HepG2 (cell line): ENCODE results near the gene HDAC4. TPM values are rescaled to one million over a fixed set of nuclear protein-coding genes. Genes with fewer than 3 reads are reported as not detected.

Experiments used
- ATAC-seq: fragments of 200-7000 bp; cut with Tn5 transposase; 3 replicates; pipeline ENCODE4 v1.9.1; 2020; ENCODE audit warnings: mild to moderate bottlenecking, moderate library complexity
- BruUV-seq: library from RNA; stranded (reverse); fragments of 400-500 nt; replicated peaks from 2 replicates; lab custom pipeline; 2021; lab: Mats Ljungman, UMichigan
- CTCF ChIA-PET: fragments of 300-600 bp; formaldehyde crosslinking; extraction: SDS; loops from one replicate; lab custom pipeline; 2021; ENCODE audit warnings: low total read pairs, inconsistent platforms, low intra/inter-chr PET ratio; lab: Yijun Ruan, JAX
- POLR2A ChIA-PET: fragments of 350-600 bp; sonication (Branson Sonifier 250); formaldehyde crosslinking; loops from one replicate; lab custom pipeline; 2020; ENCODE audit warnings: antibody characterized with exemption, inconsistent platforms; lab: Yijun Ruan, JAX
- DNase-seq: peaks from one replicate; pipeline ENCODE4 v3.0.0-alpha.2; 2015; ENCODE audit warnings: low spot score
- FAIRE-seq: peaks from 3 replicates; lab custom pipeline; 2011; peaks lifted over from hg19 to GRCh38; lab: Jason Lieb, UNC
- H2AFZ ChIP-seq: one replicate; pipeline ENCODE4 v1.6.1; 2011; ENCODE audit warnings: low read length, inconsistent platforms
- H3K27ac ChIP-seq: fragments of 300-600 bp; 3 replicates; pipeline ENCODE4 v1.8.0; 2011; ENCODE audit warnings: mixed run types, mild to moderate bottlenecking, mixed read lengths, low read length, inconsistent platforms; ENCODE audit not compliant: insufficient read depth; ENCODE audit errors: extremely low read length
- H3K27me3 ChIP-seq, 2 experiments: fragments of 200-600 bp in 1 of 2; 2 replicates in 1 of 2; 3 replicates in 1 of 2; pipeline versions ENCODE4 v1.6.0 to v1.8.0; 2011; ENCODE audit warnings: low read length in 2 of 2, mild to moderate bottlenecking in 2 of 2, moderate library complexity in 2 of 2, inconsistent platforms in 1 of 2; ENCODE audit not compliant: insufficient read depth in 2 of 2, control insufficient read depth in 1 of 2
- H3K36me3 ChIP-seq, 2 experiments: fragments of 200-600 bp in 1 of 2; replicated peaks in 1 of 2; 2 replicates in 1 of 2; 3 replicates in 1 of 2; pipeline versions ENCODE4 v1.5.1 to v1.8.0; 2011; ENCODE audit warnings: low read length in 2 of 2, inconsistent platforms in 1 of 2; ENCODE audit not compliant: insufficient read depth in 2 of 2, control insufficient read depth in 1 of 2
- H3K4me1 ChIP-seq: 2 replicates; pipeline ENCODE4 v1.5.1; 2012; ENCODE audit warnings: low read length, inconsistent platforms; ENCODE audit not compliant: insufficient read depth
- H3K4me2 ChIP-seq: 2 replicates; pipeline ENCODE4 v1.6.0; 2011; ENCODE audit warnings: low read depth, low read length, inconsistent platforms
- H3K4me3 ChIP-seq, 3 experiments: fragments of 200-600 bp in 1 of 3; sonication (generic), shearing (Covaris generic) in 1 of 3; replicated peaks in 1 of 3; 2 replicates each; pipeline ENCODE4 v1.5.1; 2011 to 2016; ENCODE audit warnings: low read length in 3 of 3, inconsistent platforms in 2 of 3, low read depth in 2 of 3, mild to moderate bottlenecking in 2 of 3, control low read depth in 1 of 3, mixed read lengths in 1 of 3; ENCODE audit not compliant: insufficient read depth in 1 of 3
- H3K79me2 ChIP-seq: one replicate; pipeline ENCODE4 v1.6.1; 2011; ENCODE audit warnings: low read length, inconsistent platforms; ENCODE audit not compliant: insufficient read depth
- H3K9ac ChIP-seq: 2 replicates; pipeline ENCODE4 v1.6.0; 2011; ENCODE audit warnings: mild to moderate bottlenecking, low read depth, low read length, inconsistent platforms; ENCODE audit not compliant: insufficient read depth
- H3K9me3 ChIP-seq: 2 replicates; pipeline ENCODE4 v1.5.1; 2012; ENCODE audit warnings: mild to moderate bottlenecking, low read length
- H4K20me1 ChIP-seq: 2 replicates; pipeline ENCODE4 v1.6.0; 2011; ENCODE audit warnings: inconsistent platforms, mild to moderate bottlenecking, low read length, moderate library complexity; ENCODE audit not compliant: insufficient read depth
- AGO2 ChIP-seq: fragments of 200-400 bp; formaldehyde crosslinking; optimal IDR thresholded peaks from 2 replicates; pipeline ENCODE3; 2017; ENCODE audit warnings: mild to moderate bottlenecking, low read depth, low read length, moderate library complexity
- SMAD1 ChIP-seq: sonication (generic); formaldehyde crosslinking; IDR thresholded peaks from 2 replicates; pipeline ENCODE4 v1.4.0; 2020; ENCODE audit warnings: missing genetic modification reagents, low read depth, mild to moderate bottlenecking, borderline replicate concordance
- WGBS: methylation state at CpG from one replicate; pipeline ENCODE4 v1.1.6; 2017; ENCODE audit warnings: low lambda C conversion rate; 5-methylcytosine and 5-hydroxymethylcytosine counted together
- in situ Hi-C: cut with HindIII; loops from 2 replicates; pipeline ENCODE4 v1.10.0; 2017; ENCODE audit warnings: low pct_unique_long_range_greater_than_20kb; ENCODE audit not compliant: extremely low pct_ligation_motif_present
- intact Hi-C: fragments of 100-400 bp; cut with micrococcal nuclease; formaldehyde crosslinking; loops from one replicate; pipeline ENCODE4 v1.10.0; 2022; ENCODE audit not compliant: unreplicated experiment
- polyA plus RNA-seq, 8 experiments: library from polyadenylated mRNA; depleted of rRNA in 3 of 8; stranded (reverse) in 7 of 8; unstranded in 1 of 8; fragments of >200 nt; fragmentation: Illumina TruSeq in 4 of 8; extraction: Trizol in 4 of 8; gene quantifications; 2 replicates each; pipeline versions ENCODE4 v1.2.1 to v1.2.3, GENCODE V29; 2011 to 2016; ENCODE audit warnings: low read depth in 4 of 8, missing spikeins in 1 of 8, mixed read lengths in 1 of 8; ENCODE audit not compliant: insufficient read depth in 1 of 8
- total RNA-seq, 5 experiments: library from RNA; depleted of rRNA; stranded (reverse); fragments of >200 nt; fragmentation: Illumina TruSeq; extraction: Trizol; gene quantifications; 2 replicates each; pipeline ENCODE4 v1.2.3, GENCODE V29; 2016; ENCODE audit warnings: low read depth in 1 of 5
- TF ChIP-seq, protein P1 (sequence below), 2 experiments: sonication (generic) in 1 of 2; formaldehyde crosslinking in 1 of 2; IDR thresholded peaks; 2 replicates each; pipeline versions ENCODE4 v1.4.0 to v1.6.1; 2018 to 2020; ENCODE audit warnings: missing genetic modification reagents in 2 of 2, borderline replicate concordance in 1 of 2, low read depth in 1 of 2, mild to moderate bottlenecking in 1 of 2, missing biosample characterization in 1 of 2
- TF ChIP-seq, protein P2 (sequence below): fragments of 450-650 bp; IDR thresholded peaks from 2 replicates; pipeline ENCODE4 v1.6.1; 2016

The HDAC4 gene
- total and polyA plus RNA-seq, 2 of the 13 experiments (the other 11 are each of a cell fraction or from before 2014, with no cell fraction given): 10.1 to 11.5 TPM

DNA sequence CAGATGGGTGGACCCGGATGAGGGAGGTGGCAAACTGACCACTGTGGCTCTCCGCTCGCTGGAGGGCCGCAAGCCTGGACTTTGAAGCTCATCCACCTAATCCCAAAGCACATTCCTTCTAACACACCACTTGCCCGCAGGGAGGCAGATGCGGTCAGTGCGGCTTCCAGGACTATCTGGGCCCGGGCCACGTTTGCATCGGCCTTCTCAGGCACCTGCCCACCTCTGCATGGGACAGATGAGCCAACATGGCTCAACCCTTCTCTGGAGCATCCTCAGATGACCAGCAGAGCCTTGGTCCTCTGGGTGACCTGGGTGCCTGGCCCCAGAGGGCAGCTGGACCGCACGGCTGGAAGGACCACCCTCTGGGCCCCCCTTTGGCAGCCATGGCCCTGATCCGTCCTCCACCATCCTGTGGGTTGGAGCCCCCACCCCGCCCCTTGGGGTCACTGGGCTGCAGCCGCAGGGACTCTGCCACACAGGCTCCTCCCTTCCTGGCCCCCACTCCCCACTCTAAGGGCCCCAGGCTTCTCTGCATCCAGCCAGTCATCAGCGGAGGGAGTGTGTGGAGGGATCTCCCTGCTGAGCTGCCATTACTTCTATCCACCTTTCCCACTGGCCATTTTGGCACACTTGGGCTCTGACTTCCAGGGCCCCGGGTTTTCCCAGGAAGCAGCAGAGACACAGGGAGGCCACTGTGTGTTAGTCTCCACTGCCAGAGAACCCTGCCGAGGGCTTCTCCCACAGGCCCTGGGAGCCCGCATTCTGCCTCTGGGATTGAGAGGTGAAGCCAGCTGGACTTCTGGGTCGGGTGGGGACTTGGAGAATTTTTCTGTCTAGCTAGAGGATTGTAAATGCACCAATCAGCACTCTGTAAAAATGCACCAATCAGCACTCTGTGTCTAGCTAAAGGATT lies 12.3 kb downstream of the HDAC4 start:
- no peak overlapping the region for H3K27ac ChIP-seq
- no peak overlapping the region for H3K9ac ChIP-seq
- 96% methylated on average over 19 of the region's 20 CpGs for WGBS
- no peaks in the 10 kb centered on the region for H3K9me3 ChIP-seq
- DNase-seq (no peak), ATAC-seq (no peak), FAIRE-seq (no peak)
- no peak overlapping the region for H2AFZ ChIP-seq
- no peaks in the 10 kb centered on the region for H3K4me1 ChIP-seq
- no peaks in the 10 kb centered on the region for H3K27me3 ChIP-seq
- TF ChIP-seq SMAD1 (CRISPR knock-in tag) (no peak), AGO2 (peak; percentile 62)
- TF ChIP-seq, protein P1, sequence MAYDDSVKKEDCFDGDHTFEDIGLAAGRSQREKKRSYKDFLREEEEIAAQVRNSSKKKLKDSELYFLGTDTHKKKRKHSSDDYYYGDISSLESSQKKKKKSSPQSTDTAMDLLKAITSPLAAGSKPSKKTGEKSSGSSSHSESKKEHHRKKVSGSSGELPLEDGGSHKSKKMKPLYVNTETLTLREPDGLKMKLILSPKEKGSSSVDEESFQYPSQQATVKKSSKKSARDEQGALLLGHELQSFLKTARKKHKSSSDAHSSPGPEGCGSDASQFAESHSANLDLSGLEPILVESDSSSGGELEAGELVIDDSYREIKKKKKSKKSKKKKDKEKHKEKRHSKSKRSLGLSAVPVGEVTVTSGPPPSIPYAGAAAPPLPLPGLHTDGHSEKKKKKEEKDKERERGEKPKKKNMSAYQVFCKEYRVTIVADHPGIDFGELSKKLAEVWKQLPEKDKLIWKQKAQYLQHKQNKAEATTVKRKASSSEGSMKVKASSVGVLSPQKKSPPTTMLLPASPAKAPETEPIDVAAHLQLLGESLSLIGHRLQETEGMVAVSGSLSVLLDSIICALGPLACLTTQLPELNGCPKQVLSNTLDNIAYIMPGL (CRISPR knock-in tag; IDR thresholded peaks at IDR 0.05; ENCODE audit: borderline replicate concordance in 1 of 2, low read depth in 1 of 2): no peak
- TF ChIP-seq, protein P2, sequence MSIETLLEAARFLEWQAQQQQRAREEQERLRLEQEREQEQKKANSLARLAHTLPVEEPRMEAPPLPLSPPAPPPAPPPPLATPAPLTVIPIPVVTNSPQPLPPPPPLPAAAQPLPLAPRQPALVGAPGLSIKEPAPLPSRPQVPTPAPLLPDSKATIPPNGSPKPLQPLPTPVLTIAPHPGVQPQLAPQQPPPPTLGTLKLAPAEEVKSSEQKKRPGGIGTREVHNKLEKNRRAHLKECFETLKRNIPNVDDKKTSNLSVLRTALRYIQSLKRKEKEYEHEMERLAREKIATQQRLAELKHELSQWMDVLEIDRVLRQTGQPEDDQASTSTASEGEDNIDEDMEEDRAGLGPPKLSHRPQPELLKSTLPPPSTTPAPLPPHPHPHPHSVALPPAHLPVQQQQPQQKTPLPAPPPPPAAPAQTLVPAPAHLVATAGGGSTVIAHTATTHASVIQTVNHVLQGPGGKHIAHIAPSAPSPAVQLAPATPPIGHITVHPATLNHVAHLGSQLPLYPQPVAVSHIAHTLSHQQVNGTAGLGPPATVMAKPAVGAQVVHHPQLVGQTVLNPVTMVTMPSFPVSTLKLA: no peak
- BruUV-seq: no TSS peak
- ChIA-PET CTCF (no interaction called here), POLR2A (interaction anchor here (5.1 kb wide), 1 partner anchor 13 kb away, joined by 20 read pairs; the partner anchor contains the start of gene HDAC4)
- no peak overlapping the region for H3K4me2 ChIP-seq
- peaks cover 5% of the 10 kb centered on the region in 2 experiments; a peak in 4 of 5 replicates for H3K36me3 ChIP-seq
- no peak overlapping the region for H3K4me3 ChIP-seq
- intact Hi-C loops (no loop called here), in situ Hi-C loops (no loop called here)
- peaks cover 51% of the 10 kb centered on the region for H3K79me2 ChIP-seq
- H4K20me1 ChIP-seq: peaks cover 30% of the 10 kb centered on the region; the same call in 1 of the 2 replicates
